Measurements from ENCODE around the gene RASSF7.
A peak's percentile ranks its signal among the peaks of the same experiment; 100 is the strongest.
"Not testable (repeated sequence)": the region's sequence is repeated elsewhere in the genome, so short reads cannot be mapped to it uniquely, and the experiment has no call there.

The RASSF7 gene

DNA sequence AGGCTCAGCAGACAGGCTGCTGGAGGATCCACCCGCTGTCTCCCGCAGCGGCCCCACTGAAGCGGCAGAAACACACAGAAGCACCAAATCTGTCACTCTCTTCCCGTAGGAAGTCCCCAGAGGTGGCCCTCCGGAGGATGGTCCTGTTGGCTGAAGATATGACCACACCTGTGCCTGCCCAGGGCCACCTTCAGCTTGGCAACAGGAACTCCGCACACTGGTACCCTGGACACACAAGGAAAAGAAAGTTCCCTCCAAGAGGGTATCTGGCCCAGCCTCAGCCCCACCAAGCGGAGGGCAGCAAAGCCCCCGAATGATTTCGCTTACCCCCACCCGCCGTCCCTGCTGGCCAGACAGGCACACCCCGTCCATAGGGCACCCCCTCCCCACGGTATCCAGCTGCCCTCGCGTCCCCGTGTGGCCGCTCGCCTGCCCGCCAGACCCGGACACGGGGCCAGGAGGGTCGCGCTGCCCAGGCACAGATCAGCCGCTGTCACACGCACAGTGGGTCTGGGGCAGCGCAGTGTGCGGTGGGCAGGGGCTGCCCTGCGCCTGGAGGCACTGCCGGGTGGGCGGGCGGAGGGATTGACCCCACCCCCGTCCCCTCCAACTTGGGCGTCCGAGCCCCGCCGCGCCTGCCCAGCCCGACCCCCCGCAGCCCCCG lies 7.0 kb downstream of the RASSF7 start:
- no peak for DNase-seq

DNA sequence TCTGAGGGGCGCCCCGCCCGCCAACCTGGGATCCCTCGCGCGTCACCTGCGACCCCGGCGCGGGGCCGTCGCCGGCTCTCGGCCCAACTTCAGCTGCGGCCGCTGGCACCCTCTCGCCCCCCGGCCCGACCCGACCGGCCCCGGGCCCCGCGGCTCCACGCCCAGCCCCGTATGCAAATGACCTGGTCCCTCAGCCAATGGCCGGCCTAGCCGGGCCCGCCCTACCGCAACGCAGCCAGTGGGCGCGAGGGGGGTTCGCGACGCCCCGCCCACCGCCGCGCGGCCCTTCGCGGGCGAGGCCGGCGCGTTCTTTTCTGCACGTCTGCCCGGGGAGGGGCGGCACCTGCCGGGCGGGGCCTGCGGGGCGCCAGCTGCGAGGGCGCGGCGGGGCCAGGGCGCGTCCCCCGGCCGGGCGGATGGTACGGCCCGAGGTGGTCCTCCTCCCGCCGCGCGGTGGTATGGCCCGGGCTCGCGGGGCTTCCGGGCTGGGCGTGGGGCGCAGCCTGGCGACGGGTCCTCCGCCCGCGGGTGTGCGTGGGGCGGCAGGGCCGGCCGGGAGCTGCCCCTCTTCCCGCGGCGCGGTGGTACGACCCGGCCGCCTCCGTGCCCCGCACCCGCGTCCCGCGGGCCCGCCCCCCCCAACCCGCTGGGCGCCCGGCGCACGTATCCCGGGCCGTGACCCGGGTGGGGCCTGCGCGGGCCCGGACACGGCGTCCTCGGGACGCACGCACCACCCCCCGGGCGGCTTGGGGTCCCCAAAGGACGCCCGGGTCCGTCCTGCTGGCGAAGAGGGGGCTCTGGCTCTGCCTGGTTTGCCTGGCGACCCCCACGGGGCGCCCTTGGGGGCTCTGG lies 7.8 kb downstream of the RASSF7 start:
- peak; percentile 95 for DNase-seq

DNA sequence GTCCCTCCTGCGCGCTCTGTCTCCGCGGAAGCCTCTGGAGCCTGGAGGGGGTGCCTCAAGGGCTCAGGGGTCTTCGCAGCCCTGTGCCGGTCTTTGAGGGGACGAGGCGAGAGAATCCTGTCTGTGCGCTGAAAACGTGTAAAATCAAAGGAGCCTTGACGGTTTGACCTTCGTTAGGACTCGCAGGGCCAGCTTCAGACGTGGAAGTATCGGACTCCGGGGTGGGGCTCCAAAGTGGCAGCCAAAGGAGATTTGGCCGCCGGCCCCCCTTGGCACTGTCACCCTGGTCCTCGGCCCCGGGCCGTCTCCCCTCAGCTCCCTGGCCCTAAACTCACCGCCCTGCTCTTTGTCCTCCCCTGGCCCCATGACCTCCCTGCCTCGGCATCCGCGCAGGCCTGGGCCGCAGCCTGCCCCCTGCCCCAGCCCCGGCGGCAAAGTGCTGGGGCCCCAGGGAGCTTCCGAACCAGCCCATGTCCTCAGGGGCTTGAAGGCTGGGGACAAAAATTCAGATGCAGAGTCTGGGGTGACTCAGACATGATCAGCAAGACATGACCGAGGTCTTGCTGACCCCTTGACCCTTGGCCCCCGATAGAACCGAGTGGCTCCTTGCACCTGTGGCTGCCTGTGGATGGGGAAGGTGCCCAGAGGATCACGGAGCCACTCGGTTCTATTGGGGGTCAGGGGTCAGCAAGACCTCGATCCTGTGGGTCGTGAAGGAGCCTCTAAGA lies 8.6 kb downstream of the RASSF7 start:
- DNase-seq, result no peak

DNA sequence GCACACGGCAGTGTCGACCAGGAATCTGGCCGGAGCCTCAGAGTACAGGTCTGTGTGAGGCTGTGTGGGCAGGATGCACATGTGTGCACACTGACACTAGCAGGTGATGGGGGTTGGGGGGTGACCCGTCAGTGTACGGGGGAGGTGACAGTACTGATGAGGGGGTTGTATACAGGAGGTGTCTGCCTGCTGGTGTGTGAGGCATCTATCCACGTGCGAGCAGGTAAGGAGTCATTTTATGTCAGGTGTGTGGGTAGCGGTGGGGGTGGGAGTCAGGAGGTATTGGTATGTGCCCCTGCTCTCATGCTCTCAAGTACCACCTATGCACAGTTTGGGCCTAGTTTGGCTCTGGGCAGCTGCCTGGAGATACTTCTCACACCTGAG lies 11.0 kb downstream of the RASSF7 start:
- no peak for DNase-seq

DNA sequence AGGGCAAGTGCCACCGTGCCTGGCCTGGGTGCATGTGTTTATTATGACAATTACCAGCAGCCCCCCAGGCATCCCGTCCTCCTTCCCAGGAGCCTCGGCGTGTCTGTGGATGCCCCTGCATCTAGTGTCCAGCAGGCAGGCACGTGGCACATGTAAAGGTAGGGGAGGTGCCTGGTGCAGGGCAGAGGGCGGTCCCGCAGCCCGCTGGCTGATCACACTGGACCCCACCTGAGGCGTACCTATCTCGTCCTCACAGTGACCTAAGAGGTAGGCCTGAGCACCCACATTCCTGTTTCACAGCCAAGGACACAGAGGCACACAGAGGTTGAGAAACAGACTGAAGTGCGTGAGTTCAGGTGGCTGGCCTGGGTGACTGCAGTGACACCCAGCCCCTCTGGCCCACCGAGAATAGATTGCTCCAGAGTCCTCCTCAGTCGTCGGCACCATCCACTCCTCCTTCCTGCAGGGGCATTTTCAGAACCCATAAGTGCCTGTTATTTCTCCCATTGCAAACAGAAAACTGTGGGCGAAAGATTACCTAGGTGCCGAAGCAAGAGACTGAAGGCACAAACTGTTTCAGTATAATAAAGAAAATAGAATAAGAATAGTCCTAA lies 12.5 kb downstream of the RASSF7 start:
- DNase-seq, result no peak

DNA sequence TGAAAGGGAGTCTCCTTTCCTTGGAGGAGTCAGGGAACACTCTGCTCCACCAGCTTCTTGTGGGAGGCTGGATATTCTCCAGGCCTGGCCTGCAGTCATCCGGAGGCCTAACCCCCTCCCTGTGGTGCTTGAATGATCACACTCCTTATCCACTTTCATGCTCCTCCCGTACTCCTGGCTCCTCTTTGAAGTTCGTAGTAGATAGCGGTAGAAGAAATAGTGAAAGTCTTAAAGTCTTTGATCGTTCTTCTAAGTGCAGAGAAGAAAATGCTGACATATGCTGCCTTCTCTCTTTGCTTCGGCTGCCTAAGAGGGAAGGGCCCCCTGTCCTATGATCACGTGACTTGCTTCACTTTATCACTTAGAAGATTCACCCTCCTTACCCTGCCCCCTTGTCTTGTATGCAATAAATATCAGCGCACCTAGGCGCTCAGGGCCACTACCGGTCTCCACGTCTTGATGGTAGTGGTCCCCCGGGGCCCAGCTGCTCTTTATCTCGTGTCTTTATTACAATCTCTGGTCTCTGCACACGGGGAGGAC lies 13.3 kb downstream of the RASSF7 start:
- not testable (repeated sequence) for DNase-seq

DNA sequence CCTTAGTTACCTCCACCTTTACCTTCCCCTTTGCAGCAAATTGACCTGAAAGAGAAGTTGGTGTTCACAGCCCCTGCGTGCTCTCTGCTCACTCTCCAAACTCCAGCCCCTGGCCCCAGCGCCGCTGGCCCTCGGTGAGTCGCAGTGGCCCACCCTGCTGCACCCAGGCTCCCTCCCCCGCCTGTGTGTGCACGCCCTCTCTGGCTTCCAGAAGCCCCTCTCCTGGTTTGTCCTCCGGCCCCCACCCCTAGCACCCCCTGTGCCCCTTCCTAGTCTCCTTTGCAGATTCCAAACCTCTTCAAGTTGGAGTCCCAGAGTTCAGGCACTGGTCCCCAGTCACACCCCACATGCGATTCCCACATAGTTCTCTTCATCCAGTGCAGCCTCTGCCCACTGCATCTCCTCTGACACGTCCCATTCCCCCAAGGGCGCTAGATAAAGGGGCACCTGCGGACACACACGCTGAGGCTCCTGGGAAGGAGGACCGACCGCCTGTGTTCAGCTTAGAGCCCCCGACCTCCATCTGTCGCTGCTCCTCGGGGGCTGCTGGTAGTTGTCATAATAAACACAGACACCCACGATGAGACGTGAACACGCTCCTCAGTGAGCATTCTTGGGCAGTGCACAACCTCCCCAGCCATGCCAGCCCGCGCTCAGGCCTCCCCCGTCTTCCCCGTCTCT lies 14.0 kb downstream of the RASSF7 start:
- no peak for DNase-seq

DNA sequence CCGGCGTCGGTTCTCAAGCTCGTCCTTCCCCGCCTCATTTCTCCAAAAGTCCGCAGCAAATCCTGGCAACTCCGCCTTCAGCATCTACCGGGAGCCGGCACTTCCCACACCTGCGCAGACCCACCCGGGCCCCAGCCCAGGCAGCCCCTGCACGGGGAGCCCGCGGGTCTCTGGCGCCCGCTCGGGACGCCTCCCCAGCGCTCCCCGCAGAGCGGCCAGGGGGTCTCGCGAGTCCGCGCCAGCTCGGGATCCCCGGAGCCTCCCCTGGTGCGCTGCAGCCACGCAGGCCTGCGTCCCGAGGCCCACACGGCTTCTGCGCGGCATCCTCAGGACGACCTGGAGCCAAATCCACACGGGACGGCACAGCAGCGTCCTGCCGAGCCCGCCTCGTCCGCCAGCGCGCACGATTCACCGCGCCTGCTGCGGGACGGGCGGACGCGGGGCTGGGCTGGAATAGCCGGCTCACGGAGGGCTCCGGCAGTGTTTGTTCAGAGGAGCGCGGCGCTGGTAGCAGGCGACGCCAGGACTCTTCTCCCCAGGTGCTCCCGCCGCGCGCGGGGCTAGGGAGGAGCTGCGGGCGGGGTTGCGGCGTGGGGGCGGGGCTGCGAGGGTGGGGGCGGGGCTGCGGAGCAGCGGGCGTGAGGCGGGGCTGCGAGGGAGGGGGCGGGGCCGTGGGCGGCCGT lies 14.7 kb downstream of the RASSF7 start:
- DNase-seq, result no peak

DNA sequence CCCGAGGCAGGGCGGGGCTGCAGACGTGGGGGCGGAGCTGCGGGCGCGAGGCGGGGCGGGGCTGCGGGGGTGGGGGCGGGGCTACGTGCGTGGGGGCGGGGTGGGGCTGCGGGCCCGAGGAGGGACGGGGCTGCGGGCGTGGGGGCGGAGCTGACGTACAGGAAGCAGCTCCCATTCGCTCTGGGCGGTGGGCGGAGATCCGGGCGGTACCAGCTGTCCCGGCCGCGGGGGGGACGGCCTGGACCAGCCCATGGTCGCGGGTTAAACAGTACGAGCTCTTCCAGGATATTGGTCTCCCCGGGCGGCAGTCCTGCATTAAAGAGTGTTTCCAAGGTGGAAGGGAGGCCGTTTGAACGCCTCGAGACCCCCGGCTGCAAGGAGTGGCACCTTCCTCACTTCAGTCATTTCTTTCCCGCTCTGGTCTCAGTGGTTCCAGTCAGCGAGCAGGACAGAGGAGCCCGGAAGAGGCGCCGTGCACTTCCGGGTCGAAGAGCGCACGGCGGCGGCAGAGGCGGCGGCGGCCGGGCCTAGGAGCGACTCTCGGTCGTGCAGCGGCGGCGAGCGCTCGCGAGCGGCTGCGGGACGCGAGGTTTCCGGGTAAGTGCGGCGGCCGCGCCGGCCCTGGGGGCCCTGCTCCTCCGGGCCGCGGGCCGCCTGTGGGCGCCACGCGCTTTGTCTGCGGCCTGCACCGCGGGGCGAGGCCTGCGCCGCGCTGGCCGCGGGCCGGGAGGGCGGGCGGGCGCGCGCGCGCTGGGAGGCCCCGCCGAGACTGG lies 15.4 kb downstream of the RASSF7 start, which contains the start of gene PHRF1:
TSS of gene PHRF1 (plus strand) at position 475 of the 773 bp plus-strand sequence. CDS start 5,043 bp downstream, outside the sequence.
- DNase-seq, result peak; percentile 85

DNA sequence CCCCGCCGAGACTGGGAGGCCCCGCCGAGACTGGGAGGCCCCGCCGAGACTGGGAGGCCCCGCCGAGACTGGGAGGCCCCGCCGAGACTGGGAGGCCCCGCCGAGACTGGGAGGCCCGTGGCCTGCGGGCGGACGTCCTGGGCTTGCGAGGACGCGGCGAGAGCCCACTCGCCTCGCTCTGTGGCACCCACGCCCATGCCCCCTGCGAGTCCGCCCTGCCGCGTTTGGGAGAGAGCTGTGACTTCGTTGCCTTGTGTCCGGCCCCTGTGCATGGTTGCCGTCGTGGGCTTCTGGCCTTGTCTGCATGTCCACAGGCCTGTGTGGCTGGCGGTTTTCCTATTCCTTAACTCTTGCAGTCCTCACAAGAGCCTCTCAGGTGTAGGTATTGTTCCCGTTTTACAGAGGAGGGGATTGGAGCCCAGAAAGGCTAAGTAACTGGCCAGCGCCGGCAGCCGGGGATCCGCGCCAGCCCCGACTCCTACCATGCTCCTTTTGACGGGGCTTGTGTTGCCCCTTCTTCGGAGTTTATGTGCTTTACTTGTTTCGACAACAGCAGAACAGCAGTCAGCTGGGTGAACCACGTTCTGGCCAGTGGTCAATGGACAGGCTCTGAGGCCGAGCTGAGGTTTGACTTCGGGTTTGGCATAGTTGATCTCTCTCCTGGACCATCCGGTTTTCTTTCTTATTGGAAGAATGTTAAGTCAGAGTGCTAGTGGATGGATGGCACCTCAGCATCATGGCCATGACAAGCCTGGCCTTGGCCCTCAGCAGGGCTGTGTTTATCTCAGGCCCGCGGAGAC lies 16.2 kb downstream of the RASSF7 start:
- DNase-seq, result no peak

DNA sequence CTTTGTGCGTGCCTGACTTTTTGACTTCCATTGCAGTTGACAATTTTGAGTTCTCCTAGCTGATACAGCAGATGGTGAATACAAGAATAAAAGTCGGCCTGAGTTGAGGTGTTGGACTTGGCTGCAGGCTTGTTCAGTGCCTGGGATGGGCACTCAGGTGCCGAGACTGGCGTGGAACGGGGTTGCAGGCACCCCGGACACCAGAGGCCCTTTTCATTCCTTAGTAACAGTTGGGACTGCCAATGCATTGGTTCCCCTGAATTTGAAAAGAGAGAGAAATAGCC lies 16.8 kb downstream of the RASSF7 start:
- DNase-seq, result no peak

DNA sequence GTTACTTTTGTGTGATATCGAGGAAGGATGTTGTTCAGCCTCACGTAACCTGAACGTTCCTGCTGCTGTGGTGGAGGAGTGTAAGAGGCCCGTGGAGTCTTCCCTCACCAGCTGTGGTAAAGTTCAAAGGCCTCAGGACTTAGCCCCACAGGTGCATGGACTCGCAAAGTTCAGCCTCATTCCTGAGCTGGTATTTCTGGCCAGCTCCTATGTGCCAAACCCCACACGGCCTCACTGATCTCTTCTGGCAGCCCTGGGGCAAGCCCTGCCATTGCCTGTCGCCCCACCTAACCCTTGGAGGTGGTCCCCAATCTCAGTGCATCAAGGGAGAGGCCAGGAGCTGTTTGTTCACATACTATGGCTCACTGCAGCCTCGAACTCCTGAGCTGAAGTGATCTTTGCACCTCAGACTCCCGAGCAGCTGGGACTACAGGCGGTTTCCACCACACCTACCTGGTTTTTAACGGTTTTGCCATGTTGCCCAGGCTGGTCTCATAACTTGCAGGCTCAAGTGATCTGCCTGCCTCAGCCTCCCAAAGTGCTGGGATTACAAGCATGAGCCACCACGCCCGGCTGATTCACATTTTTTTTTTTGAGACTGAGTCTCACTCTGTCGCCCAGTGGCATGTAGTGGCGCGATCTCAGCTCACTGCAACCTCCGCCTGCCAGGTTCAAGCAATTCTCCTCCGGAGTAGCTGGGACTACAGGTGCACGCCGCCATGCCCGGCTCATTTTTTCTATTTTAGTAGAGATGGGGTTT lies 17.7 kb downstream of the RASSF7 start:
- no peak for DNase-seq

DNA sequence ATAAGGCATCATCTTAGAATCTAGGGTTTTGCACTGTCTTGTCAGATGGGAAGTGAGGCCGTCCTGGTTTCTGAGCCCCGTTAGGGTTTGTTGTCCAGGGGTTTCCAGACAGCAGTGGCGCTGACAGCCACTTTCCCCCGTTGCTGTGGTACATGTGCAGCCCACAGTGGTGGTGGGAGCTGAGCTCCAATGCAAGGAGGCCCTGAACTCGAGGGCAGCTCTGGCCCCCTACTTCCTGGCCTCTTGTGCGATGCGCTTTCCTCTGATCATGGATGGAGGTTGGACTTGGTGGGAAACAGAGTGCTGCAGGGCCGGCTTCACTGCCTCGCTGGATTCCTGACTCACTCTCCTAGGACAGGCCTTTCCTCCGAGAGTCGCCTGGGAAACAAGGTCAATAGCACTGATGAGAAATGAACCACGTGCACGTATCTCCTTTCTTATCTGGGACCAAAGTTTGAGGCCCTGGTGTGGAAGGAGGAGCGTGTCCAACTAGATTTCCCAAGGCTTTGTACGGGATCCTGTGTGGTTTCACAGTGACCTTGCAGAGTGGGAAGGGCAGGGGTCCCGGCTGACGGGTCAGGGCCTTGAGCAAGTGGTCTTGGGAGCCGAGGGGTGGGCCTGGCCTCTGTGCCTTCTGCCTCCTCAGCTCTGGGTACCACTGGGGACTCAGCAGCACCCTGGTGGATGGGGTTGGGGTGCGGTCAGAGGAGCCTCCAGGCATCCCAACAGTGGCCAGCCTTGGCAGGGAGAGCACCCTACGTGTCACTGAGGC lies 19.2 kb downstream of the RASSF7 start:
- no peak for DNase-seq

DNA sequence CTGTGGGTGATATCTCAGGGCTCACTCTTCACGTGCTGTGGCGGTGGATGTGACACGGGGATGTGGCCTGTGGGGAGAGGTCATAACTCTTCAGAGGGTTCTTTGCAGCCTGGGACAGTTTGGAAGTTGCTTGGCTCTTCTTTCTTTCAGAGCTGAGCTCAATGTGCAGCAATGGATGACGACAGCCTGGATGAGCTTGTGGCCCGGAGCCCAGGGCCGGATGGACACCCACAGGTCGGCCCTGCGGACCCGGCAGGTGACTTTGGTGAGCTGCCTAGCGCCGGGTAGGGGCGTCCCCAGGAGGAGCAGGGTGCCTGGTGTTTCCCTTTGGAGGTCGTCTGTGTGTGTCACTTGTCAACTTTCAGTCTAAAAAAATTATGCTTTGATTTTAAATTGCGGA lies 20.6 kb downstream of the RASSF7 start:
- DNase-seq, result no peak

DNA sequence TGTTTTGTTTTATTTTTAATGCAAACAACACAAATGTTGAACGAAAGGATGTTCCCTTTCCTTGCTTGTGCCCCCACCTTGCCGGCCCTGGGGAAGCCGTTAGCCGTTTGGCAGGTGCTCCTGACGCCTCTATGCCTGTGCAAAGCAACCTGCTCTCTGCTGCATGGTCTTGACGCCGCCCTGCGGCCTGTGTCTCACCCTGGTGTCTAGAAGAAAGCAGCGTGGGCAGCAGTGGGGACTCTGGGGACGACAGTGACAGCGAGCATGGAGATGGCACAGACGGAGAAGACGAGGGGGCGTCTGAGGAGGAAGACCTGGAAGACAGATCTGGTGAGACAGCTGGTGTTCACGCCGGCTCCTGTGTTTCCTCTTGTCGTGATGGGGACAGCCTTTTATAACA lies 21.0 kb downstream of the RASSF7 start:
- DNase-seq, result no peak

DNA sequence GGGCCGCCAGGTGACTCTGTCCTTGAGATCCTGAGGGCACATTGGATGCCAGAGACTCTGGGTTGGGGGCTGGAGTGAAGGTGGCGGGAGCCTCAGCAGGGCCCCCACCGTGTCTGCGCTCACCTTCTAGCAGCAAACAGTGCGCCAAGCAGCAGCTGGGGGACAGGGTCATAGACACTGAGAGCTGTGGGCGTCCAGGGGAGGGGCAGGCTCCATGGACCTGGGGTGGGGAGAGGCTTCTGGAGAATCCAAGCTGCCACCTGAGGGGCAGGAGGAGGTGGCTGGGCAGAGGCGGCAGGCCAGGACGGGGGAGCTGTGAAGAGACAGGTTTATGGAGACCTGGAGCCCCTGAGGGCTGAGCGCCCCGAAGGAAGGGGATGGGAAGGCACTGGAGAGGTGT lies 23.5 kb downstream of the RASSF7 start:
- no peak for DNase-seq

DNA sequence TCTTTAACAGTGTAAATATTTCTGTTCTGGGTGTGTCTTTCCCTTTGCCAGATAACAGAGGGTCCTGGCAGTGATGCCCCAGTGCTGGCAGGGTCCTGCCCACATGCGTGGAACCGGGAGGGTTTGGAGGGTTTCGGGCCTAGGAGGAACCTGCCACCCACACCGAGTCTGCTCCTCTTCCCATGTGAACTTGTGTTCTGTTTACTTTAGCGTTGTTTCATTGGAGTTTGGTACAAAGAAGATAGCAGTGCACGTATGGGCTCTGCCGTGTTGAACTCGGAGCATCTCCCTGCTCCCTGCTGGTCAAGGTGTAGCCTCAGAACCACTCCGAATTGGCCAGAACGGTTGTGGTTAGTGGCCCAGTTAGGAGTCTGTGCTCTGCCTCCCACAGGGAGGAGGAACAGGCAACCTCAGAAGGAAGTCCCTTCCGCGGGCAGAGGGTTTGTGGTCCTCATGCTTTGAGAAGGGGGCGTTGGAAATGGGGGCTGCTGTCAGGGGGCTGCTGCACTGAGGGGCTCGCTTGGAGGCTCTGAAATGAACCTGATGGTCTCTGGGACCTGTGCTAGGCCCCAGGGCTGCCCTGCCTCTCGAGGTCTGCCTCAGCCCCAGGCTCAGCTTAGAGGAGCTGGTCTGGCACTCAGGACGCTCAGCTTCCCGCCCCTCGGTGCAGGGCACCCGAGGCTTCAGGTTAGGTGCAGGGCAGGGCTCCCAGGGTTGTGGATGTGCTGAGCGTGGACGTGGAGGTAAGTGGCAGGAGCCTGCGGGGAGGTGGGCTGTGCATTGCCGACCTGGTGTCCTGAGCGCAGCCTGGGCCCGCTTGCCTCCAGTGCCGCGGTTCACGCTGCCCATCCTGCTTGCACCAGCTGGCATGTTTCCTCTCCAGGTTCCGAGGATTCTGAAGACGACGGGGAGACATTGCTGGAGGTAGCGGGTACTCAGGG lies 25.9 kb downstream of the RASSF7 start:
- no peak for DNase-seq

DNA sequence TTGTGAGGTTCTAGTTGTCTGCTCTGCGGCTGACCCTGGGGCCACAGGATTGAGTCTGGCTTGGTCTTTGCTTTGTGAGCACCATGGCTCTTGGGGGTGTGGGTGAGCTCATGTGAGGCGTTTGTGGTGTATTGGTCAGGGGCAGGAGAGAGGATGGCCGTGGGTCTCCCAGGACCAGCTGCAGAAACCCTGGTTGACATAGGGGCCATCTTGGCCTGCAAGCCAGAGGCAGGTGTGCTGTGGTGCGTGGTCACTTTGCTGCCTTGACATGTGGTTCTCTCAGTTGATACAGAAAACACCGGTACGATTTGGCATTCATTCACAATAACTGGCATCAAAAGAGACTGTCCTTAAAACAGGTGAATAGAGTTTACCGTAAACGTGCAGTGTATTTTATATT lies 26.8 kb downstream of the RASSF7 start:
- DNase-seq, result no peak
